Loucy (cell line): ENCODE data around the gene ALDH1A2.

ENCODE experiments used
- H2AFZ ChIP-seq: fragments of 200-600 bp; sonication (generic); 2 replicates; pipeline ENCODE4 v1.6.0; 2016; ENCODE audit warnings: antibody characterized with exemption, mild to moderate bottlenecking, low read length, moderate library complexity
- H3F3A ChIP-seq: fragments of 200-600 bp; 2 replicates; pipeline ENCODE4 v1.6.0; 2016; ENCODE audit warnings: antibody characterized with exemption, low read depth, mild to moderate bottlenecking
- H3K27me3 ChIP-seq: fragments of 200-600 bp; sonication (generic); 2 replicates; pipeline ENCODE4 v1.6.1; 2014; ENCODE audit warnings: low read length, mild to moderate bottlenecking; ENCODE audit not compliant: insufficient read depth, poor library complexity, severe bottlenecking
- H3K36me3 ChIP-seq: fragments of 200-600 bp; sonication (generic); 2 replicates; pipeline ENCODE4 v1.6.1; 2016; ENCODE audit warnings: low read length; ENCODE audit not compliant: insufficient read depth
- H3K4me1 ChIP-seq: fragments of 200-600 bp; sonication (generic); 2 replicates; pipeline ENCODE4 v1.5.1; 2014; ENCODE audit warnings: low read length, mild to moderate bottlenecking; ENCODE audit not compliant: insufficient read depth, poor library complexity, severe bottlenecking
- H3K4me2 ChIP-seq: fragments of 200-600 bp; sonication (generic); 2 replicates; pipeline ENCODE4 v1.6.0; 2014; ENCODE audit warnings: antibody characterized with exemption, low read length, low read depth, mild to moderate bottlenecking; ENCODE audit not compliant: poor library complexity, severe bottlenecking
- H3K4me3 ChIP-seq: fragments of 200-600 bp; sonication (generic); 2 replicates; pipeline ENCODE4 v1.5.1; 2014; ENCODE audit warnings: low read length, mild to moderate bottlenecking, mixed read lengths; ENCODE audit not compliant: poor library complexity, severe bottlenecking
- H3K79me2 ChIP-seq: fragments of 200-600 bp; sonication (generic); 2 replicates; pipeline ENCODE4 v1.6.1; 2014; ENCODE audit warnings: low read length; ENCODE audit not compliant: insufficient read depth
- H3K9ac ChIP-seq: fragments of 200-600 bp; sonication (generic); 2 replicates; pipeline ENCODE4 v1.6.0; 2014; ENCODE audit warnings: mild to moderate bottlenecking, low read depth, low read length, moderate library complexity; ENCODE audit not compliant: poor library complexity, severe bottlenecking
- H3K9me2 ChIP-seq: fragments of 200-600 bp; sonication (generic); replicated peaks from 2 replicates; pipeline ENCODE4 v1.6.1; 2016; ENCODE audit warnings: low read depth, low read length, mixed read lengths
- H3K9me3 ChIP-seq: fragments of 200-600 bp; sonication (generic); 2 replicates; pipeline ENCODE4 v1.6.1; 2014; ENCODE audit warnings: mild to moderate bottlenecking, antibody characterized with exemption, low read length, low read depth; ENCODE audit not compliant: insufficient read depth
- H4K20me1 ChIP-seq: fragments of 200-600 bp; sonication (generic); 2 replicates; pipeline ENCODE4 v1.6.0; 2014; ENCODE audit warnings: antibody characterized with exemption, low read length, mild to moderate bottlenecking; ENCODE audit not compliant: insufficient read depth, poor library complexity, severe bottlenecking
- CTCF ChIP-seq: fragments of 200-600 bp; sonication (generic); conservative IDR thresholded peaks from 2 replicates; pipeline ENCODE4 v1.5.1; 2014; ENCODE audit warnings: mild to moderate bottlenecking, antibody characterized with exemption, low read length
- EZH2phosphoT487 ChIP-seq: fragments of 200-600 bp; IDR thresholded peaks from 2 replicates; pipeline ENCODE4 v1.6.1; 2018; ENCODE audit warnings: antibody characterized with exemption, mild to moderate bottlenecking, moderate library complexity, borderline replicate concordance

ALDH1A2 gene

GRCh38 chr15:58039079-58040035 is 26.2 kb downstream of the ALDH1A2 start:
- no peak overlapping the region for H2AFZ ChIP-seq
- H3K79me2 ChIP-seq, result no peaks in the 10 kb centered on the region

GRCh38 chr15:58038426-58039078 is 27.0 kb downstream of the ALDH1A2 start:
- Histone ChIP-seq H4K20me1 (no peaks in the 10 kb centered on the region), H3K4me2 (no peak overlapping the region), H3K9me3 (no peaks in the 10 kb centered on the region), H3K4me1 (no peaks in the 10 kb centered on the region), H3K9ac (no peak overlapping the region), H3K36me3 (no peaks in the 10 kb centered on the region), H3K9me2 (no peaks in the 10 kb centered on the region), H3K4me3 (no peak overlapping the region), H3K79me2 (no peaks in the 10 kb centered on the region), H2AFZ (no peak overlapping the region), H3K27me3 (peaks cover 14% of the 10 kb centered on the region), H3F3A (no peaks in the 10 kb centered on the region)
- no peak for TF ChIP-seq CTCF
- no peak for TF ChIP-seq EZH2phosphoT487

More at GRCh38 chr15:58039079-58040035, 26.2 kb downstream of the ALDH1A2 start:
- no peak overlapping the region for H3K9ac ChIP-seq
- no peaks in the 10 kb centered on the region for H3K4me1 ChIP-seq
- H3K27me3 ChIP-seq, result peaks cover 14% of the 10 kb centered on the region
- no peaks in the 10 kb centered on the region for H3K9me3 ChIP-seq
- no peak overlapping the region for H3K4me3 ChIP-seq
- TF ChIP-seq CTCF, result no peak
- TF ChIP-seq EZH2phosphoT487, result no peak
- no peaks in the 10 kb centered on the region for H3F3A ChIP-seq
- no peaks in the 10 kb centered on the region for H4K20me1 ChIP-seq
- H3K36me3 ChIP-seq, result no peaks in the 10 kb centered on the region
- H3K9me2 ChIP-seq, result no peaks in the 10 kb centered on the region
- no peak overlapping the region for H3K4me2 ChIP-seq

- Histone ChIP-seq H3K9ac (no peak overlapping the region), H3K36me3 (no peaks in the 10 kb centered on the region), H3K9me2 (no peaks in the 10 kb centered on the region), H2AFZ (no peak overlapping the region), H3K4me2 (no peak overlapping the region), H3F3A (no peaks in the 10 kb centered on the region), H3K4me1 (no peaks in the 10 kb centered on the region), H3K27me3 (peaks cover 14% of the 10 kb centered on the region), H3K9me3 (no peaks in the 10 kb centered on the region), H3K79me2 (no peaks in the 10 kb centered on the region), H3K4me3 (no peak overlapping the region), H4K20me1 (no peaks in the 10 kb centered on the region)
- TF ChIP-seq CTCF (no peak), EZH2phosphoT487 (no peak)
Observed at GRCh38 chr15:58037723-58038301, 27.7 kb downstream of the ALDH1A2 start.
